Psoas muscle (tissue), 8 donors: ENCODE data around the gene BTG2. TPM values are rescaled to one million over a fixed set of nuclear protein-coding genes. Genes with fewer than 3 reads are reported as not detected.

ENCODE experiments used
- ATAC-seq, 4 donors: fragments of 200-7000 bp; cut with Tn5 transposase; one replicate each; pipeline ENCODE4 v1.9.1; 2020; ENCODE audit warnings: moderate library complexity in 3 of 4, mild to moderate bottlenecking in 2 of 4
- DNase-seq, 2 donors: peaks; one replicate each; pipeline ENCODE4 v3.0.0-alpha.2; 2020
- H3K27ac ChIP-seq: fragments of 200-600 bp; one replicate; pipeline ENCODE4 v1.8.0; 2022
- H3K27me3 ChIP-seq, 3 donors: fragments of 200-600 bp in 1 of 3; one replicate each; pipeline versions ENCODE4 v1.6.1 to v1.8.0; 2013 to 2022; ENCODE audit warnings: low read length in 2 of 3, mild to moderate bottlenecking in 2 of 3, moderate library complexity in 1 of 3; ENCODE audit not compliant: insufficient read depth in 3 of 3
- H3K36me3 ChIP-seq, 2 donors: fragments of 200-600 bp in 1 of 2; one replicate each; pipeline versions ENCODE4 v1.6.1 to v1.8.0; 2013 to 2022; ENCODE audit warnings: low read depth in 1 of 2, mild to moderate bottlenecking in 1 of 2, moderate library complexity in 1 of 2; ENCODE audit not compliant: insufficient read depth in 1 of 2
- H3K4me1 ChIP-seq: fragments of 200-600 bp; one replicate; pipeline ENCODE4 v1.8.0; 2022
- H3K4me3 ChIP-seq: fragments of 200-600 bp; one replicate; pipeline ENCODE4 v1.8.0; 2022; ENCODE audit warnings: mild to moderate bottlenecking
- H3K9me3 ChIP-seq: fragments of 200-600 bp; one replicate; pipeline ENCODE4 v1.8.0; 2022
- CTCF ChIP-seq: fragments of 200-600 bp; IDR thresholded peaks from one replicate; pipeline ENCODE4 v1.8.0; 2022; ENCODE audit warnings: antibody characterized with exemption
- WGBS, 3 donors: extraction: QIAGEN DNeasy Blood & Tissue Kit; methylation state at CpG; one replicate each; pipeline versions ENCODE4 v1.1.6 to v1.1.7; 2013; 5-methylcytosine and 5-hydroxymethylcytosine counted together
- intact Hi-C, 2 donors: fragments of 100-400 bp; cut with DNase I; formaldehyde crosslinking; loops; one replicate each; pipeline versions ENCODE4 v1.11.0 to v1.14.2; 2022
- polyA plus RNA-seq, 3 donors: library from polyadenylated mRNA; stranded (reverse); fragments of 200-250 nt; gene quantifications; one replicate each; pipeline ENCODE4 v1.2.3, GENCODE V29; 2013
- total RNA-seq, 4 donors: library from RNA; stranded (reverse); fragmentation: NEBNext Ultra II Directional in 2 of 4; extraction: Animal tissue kit (Norgen Biotek cat#: 25700) in 2 of 4; gene quantifications; one replicate each; pipeline versions ENCODE4 v1.2.1 to v1.2.4, GENCODE V29; 2021 to 2023
- donor health status: healthy with polysubstance abuse.
- donor health status: DM: no; HTN: no; CAD: no; lungs with moderate emphysema.
- donor health status: Bipolar disorder and iron deficiency.
- donor health status: healthy.
- donor health status: DM: yes; HTN: yes; CAD: no.
- donor health status: DM: no; HTN: no; CAD: no.
- donor health status: DM: no; HTN: no; CAD: no.
- donor health status: DM: yes; HTN: yes; CAD: no.

The BTG2 gene
- total and polyA plus RNA-seq, 7 donors = 17.6 to 360 (median 119) TPM

GRCh38 chr1:203287898-203288297 is 17.4 kb upstream of the BTG2 start:
- intact Hi-C loops = no loop called here
- H3K36me3 ChIP-seq = no peaks in the 10 kb centered on the region
- DNase-seq (no peak), ATAC-seq (no peak)
- WGBS, 3 donors = 81 to 89% (median 89%) methylated on average over 5 of the region's 5 CpGs
- no peak for TF ChIP-seq CTCF
- H3K9me3 ChIP-seq = no peaks in the 10 kb centered on the region
- no peaks in the 10 kb centered on the region for H3K27me3 ChIP-seq
- H3K4me1 ChIP-seq = peaks cover 76% of the 10 kb centered on the region
- H3K27ac ChIP-seq = peak overlapping the region; percentile 91
- no peak overlapping the region for H3K4me3 ChIP-seq

- no peak overlapping the region for H3K4me3 ChIP-seq
- H3K27me3 ChIP-seq = no peaks in the 10 kb centered on the region
- intact Hi-C loops = no loop called here
- no peaks in the 10 kb centered on the region for H3K36me3 ChIP-seq
- 64 to 78% (median 75%) methylated on average over 7 of the region's 7 CpGs for WGBS, 3 donors
- H3K4me1 ChIP-seq = peaks cover 71% of the 10 kb centered on the region
- ATAC-seq (no peak), DNase-seq (no peak)
- no peaks in the 10 kb centered on the region for H3K9me3 ChIP-seq
- TF ChIP-seq CTCF = no peak
- peak overlapping the region; percentile 91 for H3K27ac ChIP-seq
Measured at GRCh38 chr1:203288400-203288799, 16.9 kb upstream of the BTG2 start.

GRCh38 chr1:203289281-203289981 is 15.9 kb upstream of the BTG2 start:
- Histone ChIP-seq H3K27me3 (no peaks in the 10 kb centered on the region), H3K36me3 (no peaks in the 10 kb centered on the region), H3K4me1 (peaks cover 61% of the 10 kb centered on the region), H3K4me3 (peak overlapping the region; percentile 52), H3K27ac (peak overlapping the region; percentile 91), H3K9me3 (no peaks in the 10 kb centered on the region)
- 44 to 59% (median 51%) methylated on average over 12 of the region's 12 CpGs for WGBS, 3 donors
- ATAC-seq (peak in 1 of 4 donors; percentile 20), DNase-seq (no peak)
- no peak for TF ChIP-seq CTCF
- intact Hi-C loops = no loop called here

- Histone ChIP-seq H3K36me3 (no peaks in the 10 kb centered on the region), H3K27ac (peak overlapping the region; percentile 91), H3K27me3 (no peaks in the 10 kb centered on the region), H3K9me3 (no peaks in the 10 kb centered on the region), H3K4me1 (peaks cover 56% of the 10 kb centered on the region), H3K4me3 (peak overlapping the region; percentile 52)
- no peak for DNase-seq
- intact Hi-C loops = loop anchor here in 1 of 2 donors (1.0 kb wide), 1 partner anchor 16 kb away; no protein-coding TSS in a partner anchor
- no peak for TF ChIP-seq CTCF
- WGBS, 3 donors = 55 to 57% (median 57%) methylated on average over 2 of the region's 2 CpGs
- ATAC-seq = no peak
Measured at GRCh38 chr1:203289982-203290260, 15.4 kb upstream of the BTG2 start.
